NCI-H446 treated with DMSO at 0.1 percent for 48 hours (cell line): ENCODE results near the gene DDAH1.
A peak's percentile ranks its signal among the peaks of the same experiment; 100 is the strongest.
"Not testable (repeated sequence)": the region's sequence is repeated elsewhere in the genome, so short reads cannot be mapped to it uniquely, and the experiment has no call there.

Experiments used
- DNase-seq: peaks from one replicate; lab custom pipeline; 2025; lab: John Stamatoyannopoulos, UW

DDAH1 gene

DNA sequence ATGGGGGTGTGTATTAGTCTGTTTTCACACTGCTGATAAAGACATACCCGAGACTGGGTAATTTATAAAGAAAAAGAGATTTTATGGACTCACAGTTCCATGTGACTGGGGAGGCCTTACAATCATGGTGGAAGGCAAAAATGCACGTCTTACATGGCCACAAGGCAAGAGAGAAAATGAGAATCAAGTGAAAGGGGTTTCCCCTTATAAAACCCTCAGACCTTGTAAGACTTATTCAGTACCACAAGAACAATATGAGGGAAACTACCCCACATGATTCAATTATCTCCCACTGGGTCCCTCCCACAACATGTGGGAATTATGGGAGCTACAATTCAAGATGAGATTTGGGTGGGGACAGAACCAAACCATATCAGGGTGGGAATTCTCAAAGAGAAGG is 5.2 kb upstream of the DDAH1 start:
- DNase-seq = not testable (repeated sequence)

DNA sequence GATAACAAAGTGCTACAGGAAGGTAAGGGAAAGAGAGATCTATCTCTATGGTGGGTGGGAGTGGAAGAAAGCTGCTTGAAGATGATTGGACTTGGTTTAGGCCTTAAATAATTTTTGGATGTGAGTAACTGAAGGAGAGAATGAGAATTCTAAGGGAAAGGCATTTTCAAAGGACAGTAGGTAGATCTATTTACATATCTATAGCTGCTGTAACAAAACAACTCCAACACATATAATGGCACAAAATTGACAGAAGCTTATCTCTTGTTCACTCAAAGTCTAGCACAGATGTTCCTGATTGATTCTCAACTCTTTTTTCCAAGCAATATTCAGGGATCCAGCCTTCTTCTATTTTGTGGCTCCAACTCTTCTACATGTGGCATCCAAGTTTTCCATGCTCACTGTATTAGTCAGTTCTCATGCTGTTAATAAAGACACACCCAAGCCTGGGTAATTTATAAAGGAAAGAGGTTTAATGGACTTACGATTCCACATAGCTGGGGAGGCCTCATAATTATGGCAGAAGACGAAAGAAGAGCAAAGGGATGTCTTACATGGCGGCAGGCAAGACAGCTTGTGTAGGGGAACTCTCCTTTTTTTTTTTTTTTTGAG is 3.1 kb upstream of the DDAH1 start:
- no peak for DNase-seq

DNA sequence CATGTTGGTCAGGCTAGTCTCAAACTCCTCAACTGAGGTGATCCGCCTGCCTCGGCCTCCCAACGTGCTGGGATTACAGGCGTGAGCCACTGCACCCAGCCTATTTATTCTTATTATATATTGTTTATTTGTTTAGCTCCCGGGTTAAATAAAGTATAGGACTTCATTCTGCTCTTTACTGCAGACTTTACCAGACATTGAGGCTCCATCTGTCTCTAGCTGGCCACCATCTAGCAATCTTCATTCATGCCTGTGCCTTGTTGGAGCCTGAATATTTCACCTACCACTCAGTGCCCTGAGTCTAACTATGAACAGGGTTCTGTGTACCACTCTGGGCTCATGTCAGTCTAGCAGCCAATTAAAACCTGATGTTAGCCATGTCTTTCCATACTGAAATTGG is 2.1 kb upstream of the DDAH1 start:
- DNase-seq = no peak

DNA sequence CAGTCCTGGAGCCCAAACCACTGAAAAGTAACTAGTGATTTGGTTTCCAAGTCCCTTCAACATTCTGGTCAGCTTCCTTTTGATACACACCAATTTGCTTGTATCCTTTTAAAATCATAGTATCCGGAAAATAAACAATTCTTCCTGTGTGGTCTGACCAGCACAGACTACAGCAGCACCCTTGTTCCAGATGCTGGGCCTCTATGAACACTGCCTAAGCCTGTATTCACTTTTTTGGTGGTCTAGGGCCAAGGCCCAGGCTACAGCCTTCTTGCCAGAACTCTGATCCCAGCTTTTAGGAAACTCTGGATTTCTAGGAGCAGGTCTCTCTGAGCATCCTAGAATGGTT is 801 bp upstream of the DDAH1 start:
- no peak for DNase-seq

DNA sequence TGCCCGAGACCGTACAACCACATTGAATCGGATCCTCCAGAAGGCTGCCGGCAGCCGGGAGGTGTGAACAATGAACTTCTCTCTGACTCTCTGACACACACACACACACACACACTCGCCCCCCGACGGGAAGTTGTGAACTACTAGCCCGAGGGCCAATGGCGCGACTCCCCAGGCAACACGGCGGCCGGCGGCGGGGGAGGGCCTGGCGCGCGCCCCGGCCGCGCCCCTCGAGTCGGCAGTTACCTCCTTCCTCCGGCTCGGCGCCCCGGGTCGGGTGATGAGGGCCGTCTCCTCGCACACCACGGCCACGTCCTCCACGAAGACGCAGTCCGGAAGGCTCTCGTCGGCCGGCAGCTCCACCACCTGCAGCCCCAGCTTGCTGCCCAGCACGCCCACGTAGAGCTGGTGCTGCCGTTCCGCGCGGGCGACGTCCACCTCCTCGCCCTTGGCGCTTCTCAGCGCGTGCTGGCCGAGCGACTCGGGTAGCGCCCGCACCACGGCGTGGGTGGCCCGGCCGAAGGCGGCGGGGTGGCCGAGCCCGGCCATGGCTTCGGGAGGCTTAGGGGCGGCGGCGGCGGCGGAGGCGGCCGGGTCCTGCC is 361 bp downstream of the DDAH1 start:
- DNase-seq = peak; percentile 51

DNA sequence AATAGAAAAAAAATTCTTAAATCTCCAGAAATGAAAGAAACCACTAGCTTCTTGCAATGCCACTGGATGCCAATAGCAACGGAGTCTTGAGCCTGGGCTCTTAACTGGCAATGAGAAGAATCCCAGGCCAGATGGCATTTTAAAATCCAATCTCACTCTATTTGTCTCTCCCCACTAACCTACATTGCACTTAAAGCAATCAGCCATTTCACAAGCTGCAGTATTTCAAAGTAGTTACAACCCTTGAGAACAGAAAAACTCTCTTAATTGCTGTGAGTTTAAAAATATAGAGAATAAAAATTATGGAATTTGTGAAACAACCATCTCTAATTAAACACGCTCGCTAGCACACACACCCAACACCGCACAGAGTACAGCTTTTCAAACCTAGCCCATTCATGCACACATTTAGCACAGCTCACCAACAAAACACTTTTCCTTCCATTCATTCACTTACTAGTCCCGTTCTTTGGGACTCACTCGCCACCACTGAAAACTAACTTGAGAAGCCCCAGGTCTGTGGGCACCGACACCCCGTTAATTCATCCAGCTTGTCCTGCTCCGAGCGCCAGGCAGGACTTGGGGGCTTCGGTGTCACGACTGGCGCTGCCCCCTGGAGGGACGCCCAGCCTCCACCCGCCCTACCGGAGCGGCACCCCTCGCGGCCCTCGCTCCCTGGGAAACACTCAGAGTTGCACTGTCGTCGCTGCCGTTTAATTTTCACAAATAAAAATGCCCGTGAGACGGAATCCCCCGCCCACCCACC is 1.0 kb downstream of the DDAH1 start:
- DNase-seq = peak; percentile 65

DNA sequence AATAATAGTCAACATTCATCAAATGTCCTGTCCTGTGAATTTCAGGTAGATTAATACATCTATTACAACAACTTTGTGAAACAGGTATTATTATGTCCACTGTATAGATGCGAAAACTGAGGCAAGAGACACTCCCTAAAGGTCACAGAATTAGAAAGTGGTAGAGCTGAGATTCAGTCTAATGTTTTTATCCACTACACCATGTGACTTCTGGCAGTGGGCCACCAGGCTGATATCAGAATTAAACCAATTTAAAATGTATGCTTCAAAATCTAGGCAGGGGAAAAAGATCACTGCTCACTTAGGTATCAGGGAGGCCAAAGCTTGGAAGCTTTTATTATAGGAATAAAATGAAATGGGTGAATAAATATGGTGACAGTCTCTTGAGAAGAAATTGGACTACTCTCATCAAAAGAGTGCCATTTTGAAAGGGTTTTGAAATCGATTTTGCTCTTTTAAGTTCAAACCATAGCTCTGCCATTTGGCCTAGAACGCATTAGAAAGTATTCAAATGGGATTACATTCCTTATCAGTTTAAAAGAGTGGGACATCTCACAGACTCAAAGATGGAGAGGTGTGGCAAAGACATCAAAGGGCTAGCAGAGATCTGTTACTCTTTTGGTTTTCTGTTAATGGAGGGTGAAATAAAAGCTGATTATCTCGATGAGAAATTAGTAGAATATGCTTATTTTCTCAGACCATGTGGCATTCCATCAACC is 1.9 kb downstream of the DDAH1 start:
- no peak for DNase-seq

DNA sequence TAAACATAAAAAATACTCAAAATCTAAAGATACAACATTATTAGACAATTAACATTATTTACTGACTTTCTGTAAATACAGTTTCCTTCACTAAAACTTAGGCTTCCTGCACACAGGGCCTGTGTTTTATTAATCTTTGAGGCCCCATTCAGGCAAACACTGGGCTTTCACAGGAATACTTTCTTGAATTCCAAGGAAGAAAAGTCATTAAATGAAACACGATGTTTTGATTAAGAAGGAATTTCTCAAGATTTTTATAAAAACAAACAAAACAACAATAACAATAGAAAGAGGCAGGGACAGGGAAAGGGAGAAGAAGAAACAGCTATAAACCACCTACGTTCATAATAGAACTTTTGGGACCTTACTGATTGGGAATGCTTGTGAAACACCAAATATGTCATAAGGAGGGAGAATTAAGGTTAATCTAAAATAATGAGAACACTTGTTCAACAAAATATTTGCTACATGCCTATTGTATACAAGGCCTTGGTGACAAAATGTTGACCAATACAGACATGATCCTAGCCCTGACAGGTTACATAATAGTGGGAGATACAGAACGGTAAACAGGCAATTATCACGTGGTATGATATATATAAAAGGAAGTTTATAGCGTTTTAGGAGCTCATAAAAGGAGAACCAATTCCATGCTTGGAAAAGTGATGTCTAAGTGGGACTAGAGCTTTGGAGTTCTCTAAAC is 3.6 kb downstream of the DDAH1 start:
- no peak for DNase-seq

DNA sequence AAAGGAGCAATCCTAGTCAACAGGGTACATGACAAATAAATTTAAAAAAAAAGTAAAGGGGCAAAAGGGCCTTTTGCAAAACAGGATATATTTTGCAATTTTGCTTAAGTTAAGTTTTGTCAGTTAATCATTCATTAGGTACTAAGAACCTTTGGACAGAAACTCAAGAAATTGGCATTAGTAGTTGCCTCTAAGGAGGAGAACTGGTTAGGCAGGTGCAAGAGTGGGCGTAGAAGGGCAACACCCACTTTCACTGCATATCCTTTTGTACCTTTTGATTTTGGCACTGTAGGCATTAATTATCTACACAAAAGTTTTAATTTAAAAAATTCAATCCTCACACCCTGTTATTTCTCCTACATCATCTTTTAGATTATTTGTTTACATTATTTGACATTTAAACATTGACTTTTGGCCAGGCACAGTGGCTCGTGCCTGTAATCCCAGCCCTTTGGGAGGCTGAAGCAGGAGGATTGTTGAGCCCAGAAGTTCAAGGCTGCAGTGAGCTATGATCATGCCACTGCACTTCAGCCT is 4.3 kb downstream of the DDAH1 start:
- DNase-seq = no peak

DNA sequence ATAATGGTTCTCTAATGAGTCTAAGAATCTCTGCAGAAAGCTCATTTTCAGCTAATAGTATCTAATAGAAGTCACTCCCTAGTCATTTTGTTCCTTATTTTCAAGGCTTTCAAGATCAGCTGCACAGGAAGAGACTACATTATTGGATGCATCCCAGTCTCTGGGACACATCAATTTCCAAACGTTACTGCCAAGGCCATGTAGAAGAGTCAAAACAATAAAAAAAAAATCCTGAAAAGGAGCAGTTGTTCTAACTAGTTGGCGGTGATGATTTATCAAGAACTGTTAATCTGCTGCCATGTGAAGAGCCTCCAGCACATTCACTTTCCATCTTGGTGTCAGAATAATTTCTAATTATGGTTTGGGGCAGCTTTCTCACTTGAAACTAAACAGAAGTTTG is 5.7 kb downstream of the DDAH1 start:
- peak; percentile 60 for DNase-seq

DNA sequence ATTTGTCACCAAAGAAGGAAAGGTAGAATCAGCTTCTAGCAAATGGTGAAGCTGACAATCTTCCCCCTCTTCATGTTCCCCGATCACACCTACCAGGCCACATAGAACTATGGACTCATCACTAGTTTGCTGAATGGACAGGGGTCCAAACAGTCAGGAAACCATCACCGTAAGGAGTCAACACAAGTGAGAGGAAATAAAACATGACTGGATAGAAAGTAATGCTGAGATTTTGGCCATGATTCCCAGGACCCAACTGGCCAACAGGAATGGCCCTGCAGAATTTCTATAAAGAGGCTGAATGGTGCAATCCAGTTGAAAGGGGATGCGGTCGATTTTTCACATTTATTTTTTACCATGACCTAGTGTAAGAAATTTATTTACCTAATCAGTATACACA is 10.7 kb downstream of the DDAH1 start:
- DNase-seq = no peak

DNA sequence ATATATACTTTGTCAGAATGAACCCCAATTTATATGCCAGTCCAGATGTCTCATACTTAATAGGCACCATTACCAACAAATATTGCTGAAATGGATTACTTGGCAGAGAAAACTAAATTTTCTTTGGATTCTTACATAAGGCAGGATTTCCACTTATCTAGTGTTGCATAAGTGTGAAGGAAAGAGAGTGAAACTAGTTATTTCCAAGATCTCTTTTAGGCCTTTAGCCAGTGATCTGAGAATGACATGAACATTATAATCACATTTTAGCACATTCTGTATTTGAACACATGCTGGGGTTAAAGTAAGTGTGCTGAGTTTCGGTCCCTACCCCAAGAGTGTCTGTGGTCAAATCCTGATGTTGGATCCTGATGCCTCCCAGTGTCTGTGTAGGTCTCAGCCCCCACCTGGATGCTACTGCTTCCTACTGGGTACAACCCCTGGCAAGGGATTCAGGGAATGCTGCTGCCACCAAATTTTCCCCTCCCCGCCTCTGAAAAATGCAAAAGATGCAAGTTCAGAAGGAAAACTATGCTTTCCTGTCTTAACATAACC is 11.2 kb downstream of the DDAH1 start:
- no peak for DNase-seq

DNA sequence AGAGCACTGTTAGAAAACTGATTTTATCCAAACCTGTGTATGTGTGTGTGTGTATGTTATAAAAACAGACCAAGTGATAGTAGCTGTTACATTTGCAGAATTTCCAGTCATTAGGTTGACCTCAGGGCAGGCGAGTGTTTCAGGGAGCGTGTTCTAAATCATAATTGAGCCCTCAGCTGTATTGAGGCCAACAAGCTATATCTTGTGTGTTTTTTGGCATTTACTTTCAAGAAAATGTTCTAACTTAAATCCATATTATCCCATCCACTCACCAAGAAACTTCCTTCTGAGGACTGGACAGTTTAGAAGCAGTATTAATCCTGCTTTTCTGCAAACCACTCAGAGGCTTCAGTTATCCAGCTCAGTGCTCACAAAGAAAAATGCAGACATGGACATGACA is 12.0 kb downstream of the DDAH1 start:
- no peak for DNase-seq

DNA sequence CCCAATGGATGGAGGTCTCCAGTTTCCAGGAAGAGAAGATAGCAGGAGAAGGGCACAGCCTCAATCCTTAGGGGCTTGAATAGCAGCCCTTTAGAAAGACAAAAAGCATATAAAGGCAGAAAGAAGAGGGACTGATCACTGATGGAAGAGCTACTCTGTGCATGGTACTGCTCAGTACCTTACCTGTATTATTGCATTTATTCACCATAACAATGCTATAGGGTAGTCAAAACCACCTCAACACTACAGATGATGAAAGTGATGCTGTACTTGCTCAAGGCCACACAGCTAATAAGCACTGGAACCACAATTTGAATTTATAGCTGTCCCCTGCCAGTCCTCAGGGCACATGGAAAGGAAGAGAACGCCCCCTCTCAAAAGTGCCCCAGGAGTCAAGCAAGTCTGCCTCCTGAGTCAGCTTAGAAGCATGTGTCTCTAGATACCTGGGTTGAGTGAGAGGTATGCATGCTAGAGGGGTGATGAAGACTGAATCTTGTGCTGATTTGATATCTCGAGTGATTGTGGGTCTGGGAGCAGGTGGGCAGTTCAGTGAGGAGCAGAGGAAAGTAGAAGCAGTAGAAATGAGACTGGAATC is 13.6 kb downstream of the DDAH1 start:
- no peak for DNase-seq

DNA sequence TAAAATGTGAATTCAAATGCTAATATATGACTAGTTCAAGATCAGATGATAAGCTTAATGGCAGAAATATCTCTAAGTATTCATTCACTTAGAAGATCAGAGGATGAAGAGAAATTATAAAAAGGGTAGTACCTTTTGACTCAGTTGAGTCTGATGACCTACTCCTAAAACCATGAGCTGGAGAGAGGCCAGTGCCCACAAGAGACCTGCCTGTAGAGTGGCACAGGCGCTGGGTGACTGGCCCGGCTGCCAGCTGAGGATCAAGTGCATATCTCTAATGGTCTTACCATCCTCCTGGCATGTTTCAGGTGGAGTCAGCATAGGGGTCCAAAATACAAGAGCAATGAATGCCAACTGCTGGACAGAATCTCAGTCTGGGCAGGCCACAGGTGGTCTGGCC is 14.1 kb downstream of the DDAH1 start:
- no peak for DNase-seq

DNA sequence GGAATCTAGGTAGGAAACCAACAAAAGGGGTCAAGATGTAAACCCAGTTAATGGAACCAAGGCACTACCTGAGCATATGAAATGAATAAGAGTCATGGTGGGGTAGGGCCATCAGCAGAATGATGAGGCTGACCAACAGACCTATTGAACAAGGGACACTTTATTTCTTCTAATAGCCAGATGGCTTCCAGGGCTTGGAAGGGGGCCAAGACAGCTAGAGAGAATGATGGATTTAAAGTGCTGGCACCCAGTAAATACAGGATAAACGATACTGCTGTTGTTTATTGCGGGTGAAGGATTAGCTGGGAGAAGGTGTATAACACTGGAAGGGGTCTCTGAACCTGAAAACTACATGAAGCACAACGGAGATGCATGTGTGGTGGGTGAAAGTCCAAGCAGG is 15.6 kb downstream of the DDAH1 start:
- DNase-seq = peak; percentile 86

DNA sequence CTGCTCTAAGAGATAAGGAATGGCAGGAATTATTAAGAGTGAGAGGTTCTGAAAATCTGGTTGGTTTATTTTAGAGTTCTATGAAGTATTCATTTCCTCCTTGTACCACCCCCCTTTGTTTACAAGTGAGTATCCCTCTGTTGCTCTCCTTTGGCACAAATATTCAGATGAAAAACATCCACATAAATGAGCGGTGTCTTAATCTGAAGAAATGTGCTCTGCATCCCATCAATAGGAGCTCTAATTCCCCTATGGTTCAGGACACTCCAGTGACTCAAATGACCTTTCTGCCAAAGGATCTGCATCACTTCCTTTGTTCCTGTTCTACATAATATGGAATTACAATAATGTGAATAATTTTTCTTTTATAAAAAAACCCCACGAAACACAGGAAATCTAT is 16.6 kb downstream of the DDAH1 start:
- no peak for DNase-seq

DNA sequence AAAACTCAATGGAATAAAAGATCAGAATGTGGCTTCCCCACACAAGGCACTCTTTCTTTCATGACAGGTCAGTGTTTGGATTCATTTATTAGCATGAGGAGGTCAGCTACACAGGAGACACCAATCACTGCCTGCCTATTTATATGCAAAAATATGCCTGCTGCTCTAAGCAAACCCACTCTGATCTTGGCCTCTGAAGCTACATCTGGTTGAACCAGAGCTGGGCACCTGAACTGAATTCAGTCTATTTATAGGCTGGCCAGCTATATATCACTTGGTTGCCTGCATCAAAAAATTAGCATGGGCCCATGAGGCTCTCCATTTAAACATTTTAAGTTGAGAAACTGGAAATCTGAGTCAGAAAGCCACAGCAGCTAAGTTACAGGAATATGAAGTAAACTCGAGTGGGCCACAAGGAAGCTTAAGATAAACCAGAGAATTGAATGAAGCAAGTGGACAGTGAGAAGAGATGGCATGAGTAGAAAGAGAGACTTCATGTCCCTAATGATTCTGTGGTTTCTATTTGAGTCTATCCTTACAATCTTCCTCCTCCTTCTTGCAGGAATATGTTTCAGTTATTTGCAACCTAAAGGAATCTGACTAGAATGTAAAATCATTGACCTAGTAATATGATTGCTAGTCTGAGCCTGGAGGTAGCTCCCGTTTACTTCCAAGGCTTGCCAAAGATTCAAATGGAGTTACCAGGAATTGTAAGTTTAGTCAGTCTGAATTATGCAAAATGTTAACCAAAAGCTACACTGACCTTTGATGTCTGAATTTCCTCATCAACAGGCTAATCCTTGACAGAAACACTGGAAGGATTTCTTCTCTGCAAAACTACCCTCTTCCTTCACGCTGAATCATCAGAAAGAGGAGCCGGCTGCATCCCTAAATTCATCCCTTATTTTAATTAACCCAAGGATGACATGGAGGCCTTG is 17.7 kb downstream of the DDAH1 start:
- no peak for DNase-seq

DNA sequence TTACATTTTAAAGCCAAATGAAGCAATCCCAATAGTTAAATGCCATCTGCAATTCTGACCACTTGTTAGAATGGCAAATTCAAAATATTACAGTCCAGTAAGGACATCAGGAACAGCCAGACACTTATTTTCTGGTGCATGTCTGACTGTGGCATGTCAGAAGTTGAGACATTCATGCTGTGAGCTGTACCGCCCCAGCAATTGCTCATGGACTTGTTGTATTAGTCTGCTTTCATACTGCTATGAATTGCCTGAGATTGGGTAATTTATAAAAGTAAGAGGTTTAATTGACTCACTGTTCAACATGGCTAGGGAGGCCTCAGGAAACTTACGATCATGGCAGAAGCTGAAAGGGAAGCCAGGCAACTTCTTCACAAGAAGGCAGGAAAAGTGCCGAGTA is 19.1 kb downstream of the DDAH1 start:
- no peak for DNase-seq

DNA sequence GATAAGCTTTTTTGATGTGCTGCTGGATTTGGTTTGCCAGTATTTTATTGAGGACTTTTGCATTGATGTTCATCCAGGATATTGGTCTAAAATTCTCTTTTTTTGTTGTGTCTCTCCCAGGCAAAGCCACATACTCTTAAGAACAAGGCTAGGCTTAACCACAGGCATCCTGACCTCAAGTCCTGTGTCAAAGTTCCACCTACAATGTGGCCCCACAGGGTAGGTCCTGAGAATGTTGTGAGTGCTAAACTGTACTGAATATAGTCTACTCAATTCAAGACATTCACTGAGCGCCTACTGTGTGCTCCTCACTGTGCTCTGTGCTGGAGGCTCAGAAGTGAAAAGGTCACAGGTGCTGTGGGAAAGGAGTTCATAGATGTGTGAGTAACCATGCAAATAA is 20.6 kb downstream of the DDAH1 start:
- DNase-seq = no peak
